Activated B cell treated with CpG ODN at 0.5 μM for 24 hours (primary cell): ENCODE measurements around the gene SLBP. TPM values are rescaled to one million over a fixed set of nuclear protein-coding genes. Genes with fewer than 3 reads are reported as not detected.
"Not testable (repeated sequence)": the region's sequence is repeated elsewhere in the genome, so short reads cannot be mapped to it uniquely, and the experiment has no call there.

Experiments used
- ATAC-seq: fragments of 200-7000 bp; cut with Tn5 transposase; one replicate; pipeline ENCODE4 v1.10.0; 2021; ENCODE audit warnings: low read depth, mild to moderate bottlenecking, moderate library complexity
- CTCF ChIA-PET: fragments of 350-600 bp; sonication (Branson Sonifier 250); formaldehyde crosslinking; loops from one replicate; lab custom pipeline; 2021; ENCODE audit warnings: antibody characterized with exemption; lab: Charles Lee
- POLR2A ChIA-PET: fragments of 350-600 bp; sonication (Branson Sonifier 250); formaldehyde crosslinking; loops from one replicate; lab custom pipeline; 2021; ENCODE audit warnings: antibody characterized with exemption; lab: Charles Lee
- DNase-seq: peaks from one replicate; pipeline ENCODE4 v3.0.0; 2022
- H3K27ac Mint-ChIP-seq: one replicate; pipeline ENCODE4 v1.8.0; 2020; ENCODE audit warnings: mixed read lengths
- H3K27me3 Mint-ChIP-seq: one replicate; pipeline ENCODE4 v1.8.0; 2021; ENCODE audit warnings: mixed read lengths
- H3K36me3 Mint-ChIP-seq: one replicate; pipeline ENCODE4 v1.8.0; 2021; ENCODE audit warnings: low read depth, mixed read lengths
- H3K4me1 Mint-ChIP-seq: one replicate; pipeline ENCODE4 v1.8.0; 2021; ENCODE audit warnings: mixed read lengths
- H3K4me3 Mint-ChIP-seq: one replicate; pipeline ENCODE4 v1.8.0; 2020; ENCODE audit warnings: mild to moderate bottlenecking, mixed read lengths
- H3K9me3 Mint-ChIP-seq: one replicate; pipeline ENCODE4 v1.8.0; 2020; ENCODE audit warnings: mixed read lengths
- intact Hi-C: fragments of 100-400 bp; cut with micrococcal nuclease; formaldehyde crosslinking; loops from one replicate; pipeline ENCODE4 v1.15.1; 2024
- total RNA-seq: library from RNA; stranded (reverse); gene quantifications from 2 replicates; pipeline ENCODE4 v1.2.3, GENCODE V29; 2022
- TF ChIP-seq, protein P1 (sequence below): fragments of 200-600 bp; IDR thresholded peaks from one replicate; pipeline ENCODE4 v1.8.0; 2022; ENCODE audit warnings: antibody characterized with exemption, mild to moderate bottlenecking

Gene SLBP
- total RNA-seq, 1 donor from 2014 or later: 34.0 TPM

DNA sequence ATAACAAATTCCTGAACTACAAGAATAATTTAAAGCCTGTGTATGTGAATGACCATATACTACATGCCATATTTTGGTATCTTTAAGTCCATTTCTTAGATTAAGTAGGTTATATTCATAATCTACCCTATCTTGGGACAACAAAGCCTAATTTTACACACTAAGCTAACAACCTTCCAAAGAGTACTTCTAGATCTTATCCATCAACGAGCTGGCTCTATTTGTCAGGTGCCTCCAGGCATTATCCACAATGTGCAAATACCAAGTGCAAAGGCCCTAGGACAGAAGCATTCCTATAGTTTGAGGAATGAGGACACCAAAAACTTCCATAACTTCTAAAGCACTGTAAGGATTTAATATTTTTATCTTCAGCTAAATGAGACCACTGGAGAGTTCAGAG is 3.5 kb downstream of the SLBP start:
- ChIA-PET POLR2A (interaction anchor here (0.5 to 0.7 kb wide), 2 partner anchors 15 to 297 kb away, joined by 3 to 4 read pairs; no protein-coding TSS in a partner anchor), CTCF (interaction anchor here (1.2 to 3.6 kb wide), 2 partner anchors 16 to 17 kb away, joined by 3 to 31 read pairs; no protein-coding TSS in a partner anchor)
- Mint-ChIP-seq H3K27me3 (no peaks in the 10 kb centered on the region), H3K27ac (peak overlapping the region; percentile 18), H3K9me3 (no peaks in the 10 kb centered on the region), H3K4me1 (peaks cover 43% of the 10 kb centered on the region), H3K4me3 (peak overlapping the region; percentile 19), H3K36me3 (peaks cover 58% of the 10 kb centered on the region)
- DNase-seq (no peak), ATAC-seq (no peak)
- TF ChIP-seq, protein P1, sequence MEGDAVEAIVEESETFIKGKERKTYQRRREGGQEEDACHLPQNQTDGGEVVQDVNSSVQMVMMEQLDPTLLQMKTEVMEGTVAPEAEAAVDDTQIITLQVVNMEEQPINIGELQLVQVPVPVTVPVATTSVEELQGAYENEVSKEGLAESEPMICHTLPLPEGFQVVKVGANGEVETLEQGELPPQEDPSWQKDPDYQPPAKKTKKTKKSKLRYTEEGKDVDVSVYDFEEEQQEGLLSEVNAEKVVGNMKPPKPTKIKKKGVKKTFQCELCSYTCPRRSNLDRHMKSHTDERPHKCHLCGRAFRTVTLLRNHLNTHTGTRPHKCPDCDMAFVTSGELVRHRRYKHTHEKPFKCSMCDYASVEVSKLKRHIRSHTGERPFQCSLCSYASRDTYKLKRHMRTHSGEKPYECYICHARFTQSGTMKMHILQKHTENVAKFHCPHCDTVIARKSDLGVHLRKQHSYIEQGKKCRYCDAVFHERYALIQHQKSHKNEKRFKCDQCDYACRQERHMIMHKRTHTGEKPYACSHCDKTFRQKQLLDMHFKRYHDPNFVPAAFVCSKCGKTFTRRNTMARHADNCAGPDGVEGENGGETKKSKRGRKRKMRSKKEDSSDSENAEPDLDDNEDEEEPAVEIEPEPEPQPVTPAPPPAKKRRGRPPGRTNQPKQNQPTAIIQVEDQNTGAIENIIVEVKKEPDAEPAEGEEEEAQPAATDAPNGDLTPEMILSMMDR: no peak
- intact Hi-C loops: no loop called here

DNA sequence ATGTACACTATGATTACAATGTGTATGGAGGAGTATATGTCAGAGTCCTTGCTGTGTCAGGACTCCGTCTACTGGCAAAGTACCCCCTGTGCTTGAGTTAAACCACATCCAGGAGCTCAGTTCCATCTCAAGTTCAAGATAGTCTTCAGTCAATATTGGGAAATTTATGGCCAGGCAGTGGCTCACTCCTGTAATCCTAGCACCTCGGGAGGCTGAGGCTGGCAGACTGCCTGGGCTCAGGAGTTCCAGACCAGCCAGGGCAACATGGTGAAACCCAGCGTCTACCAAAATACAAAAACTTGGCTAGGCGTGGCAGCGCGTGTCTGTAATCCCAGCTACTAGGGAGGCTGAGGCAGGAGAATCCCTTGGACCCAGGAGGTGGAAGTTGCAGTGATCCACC is 5.8 kb downstream of the SLBP start:
- no peak for ATAC-seq
- TF ChIP-seq, protein P1: no peak
- intact Hi-C loops: no loop called here
- no peak overlapping the region for H3K4me3 Mint-ChIP-seq
- peaks cover 67% of the 10 kb centered on the region for H3K36me3 Mint-ChIP-seq
- no peaks in the 10 kb centered on the region for H3K9me3 Mint-ChIP-seq
- H3K27ac Mint-ChIP-seq: no peak overlapping the region
- peaks cover 33% of the 10 kb centered on the region for H3K4me1 Mint-ChIP-seq
- DNase-seq: no peak
- H3K27me3 Mint-ChIP-seq: no peaks in the 10 kb centered on the region
- ChIA-PET CTCF (interaction anchor here (1.6 kb wide), 1 partner anchor 13 kb away, joined by 10 read pairs; no protein-coding TSS in a partner anchor), POLR2A (no interaction called here)

DNA sequence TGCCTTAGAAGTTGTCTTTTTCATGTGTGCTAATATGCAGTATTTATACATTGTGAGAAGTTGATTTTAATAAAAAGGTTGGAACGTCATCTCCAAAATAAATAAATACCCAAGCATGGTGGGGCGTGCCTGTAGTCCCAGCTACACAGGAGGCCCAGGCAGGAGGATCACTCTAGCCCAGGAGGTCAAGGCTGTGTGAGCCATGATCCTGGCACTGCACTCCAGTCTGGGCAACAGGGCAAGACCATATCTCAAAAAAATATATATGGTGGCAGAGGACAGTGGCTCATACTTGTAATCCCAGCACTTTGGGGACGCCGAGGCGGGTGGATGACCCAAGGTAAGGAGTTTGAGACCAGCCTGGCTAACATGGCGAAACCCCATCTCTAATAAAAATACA is 6.4 kb downstream of the SLBP start:
- no peak for ATAC-seq
- Mint-ChIP-seq H3K4me1 (peaks cover 26% of the 10 kb centered on the region), H3K36me3 (peaks cover 64% of the 10 kb centered on the region), H3K27me3 (no peaks in the 10 kb centered on the region), H3K27ac (no peak overlapping the region), H3K9me3 (no peaks in the 10 kb centered on the region), H3K4me3 (no peak overlapping the region)
- TF ChIP-seq, protein P1: no peak
- ChIA-PET CTCF (interaction anchor here (1.6 kb wide), 1 partner anchor 13 kb away, joined by 10 read pairs; no protein-coding TSS in a partner anchor), POLR2A (no interaction called here)
- intact Hi-C loops: no loop called here
- no peak for DNase-seq

DNA sequence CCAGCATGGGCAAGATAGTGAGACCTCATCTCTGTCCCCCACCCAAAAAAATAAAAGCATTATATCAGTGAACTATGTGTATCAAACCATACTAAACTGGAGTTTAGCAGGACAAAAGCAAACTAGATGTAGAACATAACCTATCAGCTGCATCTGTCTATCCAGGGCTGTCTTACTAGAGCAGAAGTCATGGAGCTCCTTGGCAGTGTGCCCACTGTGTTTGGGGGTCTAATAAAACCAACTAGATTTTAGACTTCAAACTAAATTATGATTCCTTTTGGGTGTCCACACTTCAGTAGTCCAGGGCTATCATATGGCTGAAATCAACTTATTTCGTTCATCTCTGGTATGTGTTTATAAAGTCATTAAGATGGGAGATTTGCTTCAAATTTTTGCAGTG is 8.3 kb downstream of the SLBP start:
- ChIA-PET POLR2A (interaction anchor here (0.6 kb wide), 1 partner anchor 9 kb away, joined by 3 read pairs; the partner anchor contains the start of gene SLBP), CTCF (interaction anchor here (3.3 kb wide), 1 partner anchor 11 kb away, joined by 15 read pairs; no protein-coding TSS in a partner anchor)
- H3K9me3 Mint-ChIP-seq: no peaks in the 10 kb centered on the region
- H3K27me3 Mint-ChIP-seq: no peaks in the 10 kb centered on the region
- no peak overlapping the region for H3K4me3 Mint-ChIP-seq
- H3K36me3 Mint-ChIP-seq: peaks cover 70% of the 10 kb centered on the region
- ATAC-seq (no peak), DNase-seq (no peak)
- TF ChIP-seq, protein P1: no peak
- intact Hi-C loops: no loop called here
- H3K27ac Mint-ChIP-seq: no peak overlapping the region
- H3K4me1 Mint-ChIP-seq: peaks cover 8% of the 10 kb centered on the region

DNA sequence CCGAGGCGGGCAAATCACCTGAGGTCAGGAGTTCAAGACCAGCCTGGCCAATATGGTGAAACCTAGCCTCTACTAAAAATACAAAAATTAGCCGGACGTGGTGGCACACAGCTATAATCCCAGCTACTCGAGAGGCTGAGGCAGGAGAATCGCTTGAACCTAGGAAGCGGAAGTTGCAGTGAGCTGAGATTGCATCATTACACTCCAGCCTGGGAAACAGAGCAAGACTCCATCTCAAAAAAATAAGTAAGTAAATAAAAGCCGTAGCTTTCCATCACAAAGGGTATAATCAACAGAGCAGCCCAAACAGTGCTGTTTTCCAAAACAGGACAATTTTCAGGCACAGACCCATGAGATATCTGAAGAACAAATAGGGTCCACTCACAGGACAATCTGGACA is 10.4 kb downstream of the SLBP start:
- H3K4me3 Mint-ChIP-seq, H3K27ac Mint-ChIP-seq, H3K27me3 Mint-ChIP-seq, H3K9me3 Mint-ChIP-seq, ATAC-seq, intact Hi-C loops, DNase-seq, H3K4me1 Mint-ChIP-seq: not testable (repeated sequence)
- peaks cover 75% of the 10 kb centered on the region for H3K36me3 Mint-ChIP-seq
- ChIA-PET POLR2A (interaction anchor here (0.7 to 1.1 kb wide), 3 partner anchors 11 to 114 kb away, joined by 3 to 5 read pairs (median 3); partner anchors contain the start of gene SLBP), CTCF (interaction anchor here (3.3 kb wide), 1 partner anchor 9 kb away, joined by 15 read pairs; no protein-coding TSS in a partner anchor)
